C1 segment of cervical spinal cord (tissue), 14 donors: Measurements from ENCODE around the gene PDIA5.

Source experiments
- DNase-seq, 14 donors: peaks; one replicate each; lab custom pipeline; 2025; lab: John Stamatoyannopoulos, UW

Gene PDIA5

GRCh38 chr3:123113889-123114450 lies 47.1 kb downstream of the PDIA5 start:
- no peak for DNase-seq

GRCh38 chr3:123116116-123116515 lies 49.3 kb downstream of the PDIA5 start:
- DNase-seq, result no peak

GRCh38 chr3:123119388-123119787 lies 52.6 kb downstream of the PDIA5 start:
- DNase-seq, result no peak

GRCh38 chr3:123119802-123120201 lies 53.0 kb downstream of the PDIA5 start:
- DNase-seq, result peak in 1 of 14 donors; percentile 31

GRCh38 chr3:123120573-123120972 lies 53.7 kb downstream of the PDIA5 start:
- DNase-seq, result no peak

- DNase-seq, result no peak
Observed at GRCh38 chr3:123122057-123122456, 55.2 kb downstream of the PDIA5 start.

- DNase-seq, result no peak
Observed at GRCh38 chr3:123122525-123123315, 55.9 kb downstream of the PDIA5 start.

- DNase-seq, result no peak
Observed at GRCh38 chr3:123123716-123124616, 57.1 kb downstream of the PDIA5 start.

GRCh38 chr3:123124971-123125370 lies 58.1 kb downstream of the PDIA5 start:
- no peak for DNase-seq

- DNase-seq, result no peak
Observed at GRCh38 chr3:123126031-123126430, 59.2 kb downstream of the PDIA5 start.

GRCh38 chr3:123126653-123127052 lies 59.8 kb downstream of the PDIA5 start:
- DNase-seq, result no peak

GRCh38 chr3:123129092-123129491 lies 62.3 kb downstream of the PDIA5 start:
- no peak for DNase-seq

- no peak for DNase-seq
Observed at GRCh38 chr3:123129532-123129931, 62.7 kb downstream of the PDIA5 start.

GRCh38 chr3:123130079-123130750 lies 63.4 kb downstream of the PDIA5 start:
- DNase-seq, result no peak

- DNase-seq, result no peak
Observed at GRCh38 chr3:123134671-123135070, 67.8 kb downstream of the PDIA5 start.

GRCh38 chr3:123137001-123137400 lies 70.2 kb downstream of the PDIA5 start:
- no peak for DNase-seq

GRCh38 chr3:123138839-123139444 lies 72.1 kb downstream of the PDIA5 start:
- no peak for DNase-seq

GRCh38 chr3:123139522-123139921 lies 72.7 kb downstream of the PDIA5 start:
- no peak for DNase-seq

GRCh38 chr3:123140550-123140949 lies 73.7 kb downstream of the PDIA5 start:
- DNase-seq, result no peak

- no peak for DNase-seq
Observed at GRCh38 chr3:123141276-123141675, 74.5 kb downstream of the PDIA5 start.

- no peak for DNase-seq
Observed at GRCh38 chr3:123143669-123144411, 77.0 kb downstream of the PDIA5 start.
